CD14-positive monocyte (primary cell): ENCODE results near the gene TCHHL1. TPM values are rescaled to one million over a fixed set of nuclear protein-coding genes. Genes with fewer than 3 reads are reported as not detected.
A peak's percentile ranks its signal among the peaks of the same experiment; 100 is the strongest.

Source experiments
- DNase-seq, 3 donors: peaks; one replicate each; pipeline ENCODE4 v3.0.0-alpha.2; 2011 to 2022
- H2AFZ ChIP-seq: 2 replicates; pipeline ENCODE4 v1.6.0; 2012; ENCODE audit warnings: mild to moderate bottlenecking, low read depth, low read length, inconsistent platforms; ENCODE audit not compliant: insufficient read depth, poor library complexity, severe bottlenecking
- H3K27ac ChIP-seq, 2 donors: 1 replicate in 1 of 2; 2 replicates in 1 of 2; pipeline ENCODE4 v1.5.1; 2012 to 2013; ENCODE audit warnings: low read length in 2 of 2, control low read depth in 1 of 2, inconsistent platforms in 1 of 2, low read depth in 1 of 2, mild to moderate bottlenecking in 1 of 2
- H3K27me3 ChIP-seq, 2 donors: one replicate each; pipeline versions ENCODE4 v1.6.0 to v1.6.1; 2011 to 2013; ENCODE audit warnings: low read length in 2 of 2; ENCODE audit not compliant: control insufficient read depth in 2 of 2, insufficient read depth in 2 of 2
- H3K36me3 ChIP-seq, 2 donors: replicated peaks in 1 of 2; 1 replicate in 1 of 2; 2 replicates in 1 of 2; pipeline versions ENCODE4 v1.5.1 to v1.6.1; 2012 to 2013; ENCODE audit warnings: low read length in 2 of 2, control low read depth in 1 of 2, inconsistent platforms in 1 of 2, mild to moderate bottlenecking in 1 of 2; ENCODE audit not compliant: insufficient read depth in 2 of 2, control insufficient read depth in 1 of 2
- H3K4me1 ChIP-seq, 2 donors: 1 replicate in 1 of 2; 2 replicates in 1 of 2; pipeline versions ENCODE4 v1.5.1 to v1.6.1; 2012 to 2013; ENCODE audit warnings: low read length in 2 of 2, control low read depth in 1 of 2, inconsistent platforms in 1 of 2, mild to moderate bottlenecking in 1 of 2, moderate library complexity in 1 of 2; ENCODE audit not compliant: insufficient read depth in 2 of 2, control insufficient read depth in 1 of 2
- H3K4me2 ChIP-seq: replicated peaks from 2 replicates; pipeline ENCODE3; 2012; ENCODE audit warnings: low read length, moderate library complexity, mild to moderate bottlenecking; ENCODE audit not compliant: poor library complexity, severe bottlenecking; ENCODE audit errors: extremely low read depth
- H3K4me3 ChIP-seq, 3 experiments: fragments of 200-600 bp in 1 of 3; sonication (generic) in 1 of 3; replicated peaks in 1 of 3; 1 replicate in 2 of 3; 2 replicates in 1 of 3; pipeline ENCODE4 v1.5.1; 2011 to 2013; ENCODE audit warnings: low read length in 3 of 3, mild to moderate bottlenecking in 3 of 3, control low read depth in 2 of 3, low read depth in 2 of 3, inconsistent platforms in 1 of 3, moderate library complexity in 1 of 3
- H3K79me2 ChIP-seq: 2 replicates; pipeline ENCODE4 v1.6.0; 2012; ENCODE audit warnings: mild to moderate bottlenecking, control low read depth, inconsistent platforms, low read length, moderate library complexity; ENCODE audit not compliant: insufficient read depth
- H3K9ac ChIP-seq: 2 replicates; pipeline ENCODE4 v1.6.0; 2017; ENCODE audit warnings: low read length, mild to moderate bottlenecking; ENCODE audit not compliant: insufficient read depth, poor library complexity, severe bottlenecking
- H3K9me3 ChIP-seq, 2 donors: replicated peaks in 1 of 2; 1 replicate in 1 of 2; 2 replicates in 1 of 2; pipeline versions ENCODE4 v1.5.1 to v1.6.1; 2012 to 2013; ENCODE audit warnings: low read length in 2 of 2, control low read depth in 1 of 2; ENCODE audit not compliant: control insufficient read depth in 1 of 2, insufficient read depth in 1 of 2
- H4K20me1 ChIP-seq: 2 replicates; pipeline ENCODE4 v1.6.0; 2012; ENCODE audit warnings: mild to moderate bottlenecking, low read length, control low read depth, moderate library complexity; ENCODE audit not compliant: insufficient read depth
- H3K27ac Mint-ChIP-seq, 7 donors: one replicate each; pipeline ENCODE4 v1.8.0; 2020; ENCODE audit warnings: mild to moderate bottlenecking in 7 of 7, mixed read lengths in 7 of 7, moderate library complexity in 6 of 7, inconsistent platforms in 2 of 7
- H3K27me3 Mint-ChIP-seq, 3 donors: one replicate each; pipeline ENCODE4 v1.8.0; 2021 to 2022; ENCODE audit warnings: low read depth in 3 of 3, mild to moderate bottlenecking in 3 of 3, mixed read lengths in 3 of 3, moderate library complexity in 3 of 3, inconsistent platforms in 1 of 3
- H3K36me3 Mint-ChIP-seq, 2 donors: one replicate each; pipeline ENCODE4 v1.8.0; 2020; ENCODE audit warnings: mixed read lengths in 2 of 2, inconsistent platforms in 1 of 2, mild to moderate bottlenecking in 1 of 2
- H3K4me1 Mint-ChIP-seq: one replicate; pipeline ENCODE4 v1.8.0; 2020; ENCODE audit warnings: mild to moderate bottlenecking, mixed read lengths
- H3K4me3 Mint-ChIP-seq, 2 donors: one replicate each; pipeline ENCODE4 v1.8.0; 2020; ENCODE audit warnings: mild to moderate bottlenecking in 2 of 2, mixed read lengths in 2 of 2, moderate library complexity in 1 of 2
- H3K9me3 Mint-ChIP-seq, 7 donors: one replicate each; pipeline ENCODE4 v1.8.0; 2020 to 2022; ENCODE audit warnings: mixed read lengths in 7 of 7, mild to moderate bottlenecking in 6 of 7, moderate library complexity in 6 of 7, inconsistent platforms in 2 of 7
- WGBS: methylation state at CpG from one replicate; pipeline ENCODE4 v1.1.5; 2013; ENCODE audit warnings: missing lambda C conversion rate; ENCODE audit not compliant: insufficient coverage; 5-methylcytosine and 5-hydroxymethylcytosine counted together
- intact Hi-C, 2 donors: fragments of 100-400 bp; cut with micrococcal nuclease; formaldehyde crosslinking; loops; one replicate each; pipeline versions ENCODE4 v1.15.0 to v1.15.1; 2023
- polyA plus RNA-seq, 3 donors: library from polyadenylated mRNA; depleted of rRNA in 1 of 3; unstranded in 2 of 3; stranded (reverse) in 1 of 3; fragments of 300-500 nt in 2 of 3; fragments of >200 nt in 1 of 3; fragmentation: Illumina TruSeq in 2 of 3; gene quantifications; 1 replicate in 2 of 3; 2 replicates in 1 of 3; pipeline ENCODE4 v1.2.3, GENCODE V29; 2012 to 2021
- TF ChIP-seq, protein P1 (sequence below): fragments of 200-600 bp; IDR thresholded peaks from one replicate; pipeline ENCODE4 v1.8.0; 2022; ENCODE audit warnings: antibody characterized with exemption, mild to moderate bottlenecking

Gene TCHHL1
- polyA plus RNA-seq, 3 donors = not detected

DNA sequence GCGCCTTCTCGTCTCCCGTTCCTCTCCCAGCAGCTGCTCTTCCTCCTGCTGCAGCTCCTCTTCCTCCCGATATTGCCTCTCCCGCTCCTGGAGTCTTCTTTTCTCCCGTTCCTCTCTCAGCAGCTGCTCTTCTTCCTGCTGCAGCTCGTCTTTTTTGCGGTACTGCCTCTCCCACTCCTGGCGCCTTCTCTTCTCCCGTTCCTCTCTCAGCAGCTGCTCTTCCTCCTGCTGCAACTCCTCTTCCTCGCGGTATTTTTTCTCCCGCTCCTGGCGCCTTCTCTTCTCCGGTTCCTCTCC is 21.1 kb upstream of the TCHHL1 start:
- TF ChIP-seq, protein P1, sequence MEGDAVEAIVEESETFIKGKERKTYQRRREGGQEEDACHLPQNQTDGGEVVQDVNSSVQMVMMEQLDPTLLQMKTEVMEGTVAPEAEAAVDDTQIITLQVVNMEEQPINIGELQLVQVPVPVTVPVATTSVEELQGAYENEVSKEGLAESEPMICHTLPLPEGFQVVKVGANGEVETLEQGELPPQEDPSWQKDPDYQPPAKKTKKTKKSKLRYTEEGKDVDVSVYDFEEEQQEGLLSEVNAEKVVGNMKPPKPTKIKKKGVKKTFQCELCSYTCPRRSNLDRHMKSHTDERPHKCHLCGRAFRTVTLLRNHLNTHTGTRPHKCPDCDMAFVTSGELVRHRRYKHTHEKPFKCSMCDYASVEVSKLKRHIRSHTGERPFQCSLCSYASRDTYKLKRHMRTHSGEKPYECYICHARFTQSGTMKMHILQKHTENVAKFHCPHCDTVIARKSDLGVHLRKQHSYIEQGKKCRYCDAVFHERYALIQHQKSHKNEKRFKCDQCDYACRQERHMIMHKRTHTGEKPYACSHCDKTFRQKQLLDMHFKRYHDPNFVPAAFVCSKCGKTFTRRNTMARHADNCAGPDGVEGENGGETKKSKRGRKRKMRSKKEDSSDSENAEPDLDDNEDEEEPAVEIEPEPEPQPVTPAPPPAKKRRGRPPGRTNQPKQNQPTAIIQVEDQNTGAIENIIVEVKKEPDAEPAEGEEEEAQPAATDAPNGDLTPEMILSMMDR = no peak
- Histone ChIP-seq H2AFZ (peak overlapping the region; percentile 90), H3K9me3 (peaks cover 24 to 72% of the 10 kb centered on the region in 2 donors), H3K79me2 (no peaks in the 10 kb centered on the region), H3K27ac (no peak overlapping the region), H3K9ac (no peak overlapping the region), H3K27me3 (peaks cover 69 to 98% of the 10 kb centered on the region in 2 donors), H3K4me1 (peaks cover 59% of the 10 kb centered on the region in 2 donors), H3K36me3 (no peaks in the 10 kb centered on the region), H3K4me2 (peak overlapping the region; percentile 97), H3K4me3 (peak overlapping the region in 2 of 3 experiments; percentile 46 to 82), H4K20me1 (no peaks in the 10 kb centered on the region)
- Mint-ChIP-seq H3K36me3 (peaks cover 2 to 3% of the 10 kb centered on the region in 2 donors), H3K4me1 (no peaks in the 10 kb centered on the region), H3K27me3 (peaks cover 7 to 14% (median 8%) of the 10 kb centered on the region in 3 donors), H3K9me3 (peaks cover 0 to 14% (median 2%) of the 10 kb centered on the region in 7 donors), H3K27ac (no peak overlapping the region), H3K4me3 (no peak overlapping the region)
- no peak for DNase-seq
- WGBS = 5% methylated on average over 15 of the region's 15 CpGs
- intact Hi-C loops = loop anchor here in 1 of 2 donors (1.0 to 5.0 kb wide), 2 partner anchors 7 to 52 kb away; no protein-coding TSS in a partner anchor

DNA sequence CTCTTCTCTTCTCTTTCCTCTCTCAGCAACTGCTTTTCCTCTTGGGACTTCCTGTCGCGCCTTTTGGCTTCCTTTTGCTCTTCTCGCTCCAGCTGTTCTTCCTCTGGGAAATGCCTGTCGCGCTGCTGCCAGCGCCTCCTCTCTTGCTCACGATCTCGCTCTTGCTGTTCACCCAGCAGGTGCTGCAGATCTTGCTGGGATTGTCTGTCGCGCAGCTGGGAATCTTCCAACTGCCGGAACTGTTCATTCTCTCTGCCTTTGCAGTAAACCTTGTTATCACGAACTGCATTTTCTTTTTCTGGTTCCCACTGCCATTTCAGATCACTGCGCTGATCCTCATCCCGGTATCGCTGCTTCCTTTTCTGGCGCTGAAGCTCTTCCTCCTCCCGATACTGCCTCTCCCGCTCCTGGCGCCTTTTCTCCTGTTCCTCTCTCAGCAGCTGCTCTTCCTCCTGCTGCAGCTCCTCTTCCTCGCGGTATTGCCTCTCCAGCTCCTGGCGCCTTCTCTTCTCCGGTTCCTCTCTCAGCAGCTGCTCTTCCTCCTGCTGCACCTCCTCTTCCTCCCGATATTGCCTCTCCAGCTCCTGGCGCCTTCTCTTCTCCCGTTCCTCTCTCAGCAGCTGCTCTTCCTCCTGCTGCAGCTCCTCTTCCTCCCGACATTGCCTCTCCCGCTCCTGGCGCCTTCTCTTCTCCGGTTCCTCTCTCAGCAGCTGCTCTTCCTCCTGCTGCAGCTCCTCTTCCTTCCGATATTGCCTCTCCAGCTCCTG is 20.6 kb upstream of the TCHHL1 start:
- no peaks in the 10 kb centered on the region for H3K79me2 ChIP-seq
- H3K27me3 ChIP-seq = peaks cover 69 to 98% of the 10 kb centered on the region in 2 donors
- H3K9ac ChIP-seq = no peak overlapping the region
- peaks cover 2 to 3% of the 10 kb centered on the region in 2 donors for H3K36me3 Mint-ChIP-seq
- TF ChIP-seq, protein P1 = no peak
- H3K27ac ChIP-seq = no peak overlapping the region
- H3K4me1 Mint-ChIP-seq = no peaks in the 10 kb centered on the region
- H3K4me1 ChIP-seq = peaks cover 59% of the 10 kb centered on the region in 2 donors
- peaks cover 24 to 71% of the 10 kb centered on the region in 2 donors for H3K9me3 ChIP-seq
- H3K4me3 ChIP-seq = peak overlapping the region in 1 of 3 experiments; percentile 82
- H3K27me3 Mint-ChIP-seq = peaks cover 9 to 18% (median 11%) of the 10 kb centered on the region in 3 donors
- H3K4me2 ChIP-seq = peak overlapping the region; percentile 97
- H2AFZ ChIP-seq = peak overlapping the region; percentile 90
- H4K20me1 ChIP-seq = no peaks in the 10 kb centered on the region
- H3K4me3 Mint-ChIP-seq = no peak overlapping the region
- no peak overlapping the region for H3K27ac Mint-ChIP-seq
- 6% methylated on average over 31 of the region's 31 CpGs for WGBS
- H3K9me3 Mint-ChIP-seq = peaks cover 0 to 14% (median 3%) of the 10 kb centered on the region in 7 donors
- intact Hi-C loops = loop anchor here in 1 of 2 donors (1.0 to 5.0 kb wide), 2 partner anchors 8 to 53 kb away; no protein-coding TSS in a partner anchor
- H3K36me3 ChIP-seq = no peaks in the 10 kb centered on the region
- DNase-seq = peak in 1 of 3 donors; percentile 3
